Astrocyte (in vitro differentiated cells and primary cell): Measurements from ENCODE around the gene SRPK3. TPM values are rescaled to one million over a fixed set of nuclear protein-coding genes. Genes with fewer than 3 reads are reported as not detected.
A peak's percentile ranks its signal among the peaks of the same experiment; 100 is the strongest.

Experiments
- DNase-seq: peaks from one replicate; pipeline ENCODE4 v3.0.0-alpha.2; 2010; ENCODE audit warnings: low read depth
- FAIRE-seq: peaks from 2 replicates; lab custom pipeline; 2011; peaks lifted over from hg19 to GRCh38; lab: Jason Lieb, UNC
- H2AFZ ChIP-seq: 2 replicates; pipeline ENCODE4 v1.6.0; 2012; ENCODE audit warnings: low read depth, low read length, inconsistent platforms
- H3K27ac ChIP-seq: 2 replicates; pipeline ENCODE4 v1.5.1; 2011; ENCODE audit warnings: low read depth, low read length, inconsistent platforms
- H3K27me3 ChIP-seq: 2 replicates; pipeline ENCODE4 v1.6.0; 2011; ENCODE audit warnings: low read length, inconsistent platforms; ENCODE audit not compliant: insufficient read depth
- H3K36me3 ChIP-seq: 2 replicates; pipeline ENCODE4 v1.5.1; 2011; ENCODE audit warnings: low read length, inconsistent platforms; ENCODE audit not compliant: insufficient read depth
- H3K4me1 ChIP-seq: 2 replicates; pipeline ENCODE4 v1.5.1; 2011; ENCODE audit warnings: low read length, inconsistent platforms; ENCODE audit not compliant: insufficient read depth
- H3K4me2 ChIP-seq: 2 replicates; pipeline ENCODE4 v1.6.0; 2012; ENCODE audit warnings: low read length, inconsistent platforms
- H3K4me3 ChIP-seq: 2 replicates; pipeline ENCODE4 v1.5.1; 2011; ENCODE audit warnings: low read depth, mild to moderate bottlenecking, low read length, inconsistent platforms; ENCODE audit not compliant: insufficient read depth
- H3K79me2 ChIP-seq: 2 replicates; pipeline ENCODE4 v1.6.0; 2012; ENCODE audit warnings: mild to moderate bottlenecking, low read length, inconsistent platforms; ENCODE audit not compliant: insufficient read depth
- H3K9ac ChIP-seq: 2 replicates; pipeline ENCODE4 v1.6.0; 2012; ENCODE audit warnings: mild to moderate bottlenecking, low read length, inconsistent platforms
- H3K9me3 ChIP-seq: 2 replicates; pipeline ENCODE4 v1.5.1; 2012; ENCODE audit warnings: low read depth, mild to moderate bottlenecking, low read length, inconsistent platforms; ENCODE audit not compliant: insufficient read depth
- H4K20me1 ChIP-seq: 2 replicates; pipeline ENCODE4 v1.6.0; 2012; ENCODE audit warnings: low read length, inconsistent platforms; ENCODE audit not compliant: insufficient read depth
- H3K27ac Mint-ChIP-seq: one replicate; pipeline ENCODE4 v1.8.0; 2021; ENCODE audit warnings: mild to moderate bottlenecking, mixed read lengths; ENCODE audit not compliant: unreplicated experiment
- H3K27me3 Mint-ChIP-seq: one replicate; pipeline ENCODE4 v1.8.0; 2021; ENCODE audit warnings: low read depth, mixed read lengths; ENCODE audit not compliant: unreplicated experiment
- H3K36me3 Mint-ChIP-seq: one replicate; pipeline ENCODE4 v1.8.0; 2021; ENCODE audit warnings: low read depth, mixed read lengths; ENCODE audit not compliant: unreplicated experiment
- H3K4me1 Mint-ChIP-seq: one replicate; pipeline ENCODE4 v1.8.0; 2021; ENCODE audit warnings: low read depth, mixed read lengths; ENCODE audit not compliant: unreplicated experiment
- H3K4me3 Mint-ChIP-seq: one replicate; pipeline ENCODE4 v1.8.0; 2021; ENCODE audit warnings: mild to moderate bottlenecking, moderate library complexity, mixed read lengths; ENCODE audit not compliant: unreplicated experiment
- H3K9me3 Mint-ChIP-seq: one replicate; pipeline ENCODE4 v1.8.0; 2021; ENCODE audit warnings: mild to moderate bottlenecking, mixed read lengths; ENCODE audit not compliant: unreplicated experiment
- EZH2 ChIP-seq: IDR thresholded peaks from 2 replicates; pipeline ENCODE4 v1.6.1; 2012; ENCODE audit warnings: mild to moderate bottlenecking, low read length, inconsistent platforms; ENCODE audit not compliant: insufficient read depth
- total RNA-seq: library from RNA; stranded (reverse); gene quantifications from 2 replicates; pipeline ENCODE4 v1.2.1, GENCODE V29; 2021
- TF ChIP-seq, protein P1 (sequence below): IDR thresholded peaks from 2 replicates; pipeline ENCODE4 v1.5.1; 2011; ENCODE audit warnings: low read depth, mild to moderate bottlenecking, inconsistent platforms, low read length, moderate library complexity; ENCODE audit not compliant: insufficient read depth

Gene SRPK3
- total RNA-seq, 1 donor from 2014 or later, result not detected

- peaks cover 2% of the 10 kb centered on the region for H3K27me3 Mint-ChIP-seq
- H3K79me2 ChIP-seq, result no peaks in the 10 kb centered on the region
- no peak for DNase-seq
Observed at GRCh38 chrX:153813161-153813560, 32.3 kb downstream of the SRPK3 start.

DNA sequence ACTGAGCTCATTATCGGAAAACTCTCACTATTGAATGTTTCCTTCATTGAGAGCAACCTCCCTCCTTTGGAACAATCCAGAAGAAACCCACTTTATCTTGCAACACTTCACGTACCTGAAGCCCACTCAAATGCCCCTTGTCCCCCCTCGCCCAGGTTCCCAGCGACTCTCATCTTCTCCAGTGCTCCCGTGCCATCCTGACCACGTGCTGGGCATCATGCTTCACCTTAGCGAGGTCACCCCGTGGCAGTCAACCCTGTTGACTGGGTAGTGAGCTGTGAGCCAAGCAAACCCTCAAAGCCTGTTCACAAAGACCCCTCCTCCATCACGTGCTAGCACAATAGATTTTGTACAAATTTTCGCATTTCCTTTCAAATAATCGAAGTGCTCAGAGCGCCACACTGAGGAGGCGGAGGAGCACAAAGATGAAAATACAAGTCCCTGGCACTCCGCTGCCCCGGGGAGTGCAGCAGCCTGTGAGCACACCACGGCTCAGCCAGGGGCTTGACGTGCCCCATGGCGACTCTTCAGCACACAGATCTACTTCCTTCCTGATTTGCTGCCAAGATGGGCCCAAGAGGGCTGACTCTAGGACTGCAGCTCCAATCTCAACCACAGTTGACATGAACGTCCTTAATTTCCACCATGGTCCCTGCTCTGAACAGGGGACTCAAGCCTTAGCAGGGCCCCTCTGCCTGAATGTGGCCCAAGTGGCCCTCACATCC lies 33.9 kb downstream of the SRPK3 start:
- H3K27me3 Mint-ChIP-seq, result peaks cover 2% of the 10 kb centered on the region
- H3K9me3 ChIP-seq, result no peaks in the 10 kb centered on the region
- no peaks in the 10 kb centered on the region for H4K20me1 ChIP-seq
- no peak overlapping the region for H2AFZ ChIP-seq
- DNase-seq, result no peak
- TF ChIP-seq, protein P1, sequence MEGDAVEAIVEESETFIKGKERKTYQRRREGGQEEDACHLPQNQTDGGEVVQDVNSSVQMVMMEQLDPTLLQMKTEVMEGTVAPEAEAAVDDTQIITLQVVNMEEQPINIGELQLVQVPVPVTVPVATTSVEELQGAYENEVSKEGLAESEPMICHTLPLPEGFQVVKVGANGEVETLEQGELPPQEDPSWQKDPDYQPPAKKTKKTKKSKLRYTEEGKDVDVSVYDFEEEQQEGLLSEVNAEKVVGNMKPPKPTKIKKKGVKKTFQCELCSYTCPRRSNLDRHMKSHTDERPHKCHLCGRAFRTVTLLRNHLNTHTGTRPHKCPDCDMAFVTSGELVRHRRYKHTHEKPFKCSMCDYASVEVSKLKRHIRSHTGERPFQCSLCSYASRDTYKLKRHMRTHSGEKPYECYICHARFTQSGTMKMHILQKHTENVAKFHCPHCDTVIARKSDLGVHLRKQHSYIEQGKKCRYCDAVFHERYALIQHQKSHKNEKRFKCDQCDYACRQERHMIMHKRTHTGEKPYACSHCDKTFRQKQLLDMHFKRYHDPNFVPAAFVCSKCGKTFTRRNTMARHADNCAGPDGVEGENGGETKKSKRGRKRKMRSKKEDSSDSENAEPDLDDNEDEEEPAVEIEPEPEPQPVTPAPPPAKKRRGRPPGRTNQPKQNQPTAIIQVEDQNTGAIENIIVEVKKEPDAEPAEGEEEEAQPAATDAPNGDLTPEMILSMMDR, result no peak
- no peak for TF ChIP-seq EZH2
- no peak overlapping the region for H3K27ac Mint-ChIP-seq
- no peaks in the 10 kb centered on the region for H3K79me2 ChIP-seq
- no peak overlapping the region for H3K4me3 ChIP-seq
- no peak for FAIRE-seq
- no peaks in the 10 kb centered on the region for H3K4me1 Mint-ChIP-seq
- no peak overlapping the region for H3K9ac ChIP-seq
- no peaks in the 10 kb centered on the region for H3K4me1 ChIP-seq
- no peaks in the 10 kb centered on the region for H3K9me3 Mint-ChIP-seq
- H3K27ac ChIP-seq, result no peak overlapping the region
- no peak overlapping the region for H3K4me2 ChIP-seq
- no peak overlapping the region for H3K4me3 Mint-ChIP-seq
- peaks cover 3% of the 10 kb centered on the region for H3K36me3 Mint-ChIP-seq
- no peaks in the 10 kb centered on the region for H3K27me3 ChIP-seq
- H3K36me3 ChIP-seq, result no peaks in the 10 kb centered on the region

More at GRCh38 chrX:153813161-153813560, 32.3 kb downstream of the SRPK3 start:
- Histone ChIP-seq H3K4me2 (no peak overlapping the region), H3K9ac (no peak overlapping the region), H3K36me3 (no peaks in the 10 kb centered on the region), H4K20me1 (no peaks in the 10 kb centered on the region), H3K4me3 (no peak overlapping the region), H3K4me1 (no peaks in the 10 kb centered on the region), H2AFZ (no peak overlapping the region), H3K27me3 (no peaks in the 10 kb centered on the region), H3K9me3 (no peaks in the 10 kb centered on the region), H3K27ac (no peak overlapping the region)
- H3K9me3 Mint-ChIP-seq, result no peaks in the 10 kb centered on the region
- no peak for TF ChIP-seq EZH2
- TF ChIP-seq, protein P1, result no peak
- no peaks in the 10 kb centered on the region for H3K4me1 Mint-ChIP-seq
- peak overlapping the region; percentile 41 for H3K27ac Mint-ChIP-seq
- H3K4me3 Mint-ChIP-seq, result no peak overlapping the region
- H3K36me3 Mint-ChIP-seq, result peaks cover 3% of the 10 kb centered on the region
- FAIRE-seq, result no peak
